GM12873 (cell line): Measurements from ENCODE around the gene LRBA.

Experiments used
- CTCF ChIP-seq: IDR thresholded peaks from 2 replicates; pipeline ENCODE4 v1.5.1; 2012; ENCODE audit warnings: low read depth, mild to moderate bottlenecking, moderate library complexity, low read length, control low read depth; ENCODE audit not compliant: insufficient read depth; ENCODE audit errors: missing control alignments

Gene LRBA

DNA sequence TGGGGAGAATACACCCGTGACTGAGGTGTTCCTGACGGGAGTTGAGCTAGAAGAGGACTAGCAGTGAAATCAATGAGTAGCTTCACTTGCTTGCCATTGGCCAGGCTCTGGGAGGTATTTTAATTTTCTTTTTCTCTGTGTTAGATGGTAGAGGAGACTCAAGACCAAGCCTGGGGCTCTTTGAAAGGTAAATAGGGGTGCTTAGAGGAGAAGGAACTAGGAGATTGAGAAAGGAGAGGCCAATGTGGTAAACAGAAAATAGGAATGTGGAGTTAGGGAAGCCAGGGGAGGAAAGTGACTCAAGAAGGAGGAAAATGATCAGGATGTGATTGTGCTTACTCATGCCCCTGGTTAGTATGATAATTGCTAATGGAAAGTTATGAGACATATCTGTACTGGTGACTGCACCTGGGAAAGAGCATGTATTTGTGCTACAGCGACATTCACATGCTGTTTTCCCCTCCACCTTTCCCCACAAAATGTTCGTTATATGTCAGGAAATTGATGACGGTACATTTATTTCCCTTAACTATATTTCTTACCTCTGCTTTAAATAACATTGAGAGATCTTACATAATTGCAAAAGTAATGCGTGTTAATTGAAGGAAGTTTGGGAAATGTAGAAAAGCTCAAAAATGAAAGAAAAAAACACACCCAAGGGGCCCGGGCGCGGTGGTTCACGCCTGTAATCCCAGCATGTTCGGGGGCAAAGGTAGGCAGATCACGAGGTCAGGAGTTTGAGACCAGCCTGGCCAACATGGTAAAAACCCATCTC is 16.9 kb upstream of the LRBA start:
- no peak for TF ChIP-seq CTCF

- no peak for TF ChIP-seq CTCF
These were observed 14.5 kb upstream of the LRBA start for GRCh38 chr4:151029537-151029936.

DNA sequence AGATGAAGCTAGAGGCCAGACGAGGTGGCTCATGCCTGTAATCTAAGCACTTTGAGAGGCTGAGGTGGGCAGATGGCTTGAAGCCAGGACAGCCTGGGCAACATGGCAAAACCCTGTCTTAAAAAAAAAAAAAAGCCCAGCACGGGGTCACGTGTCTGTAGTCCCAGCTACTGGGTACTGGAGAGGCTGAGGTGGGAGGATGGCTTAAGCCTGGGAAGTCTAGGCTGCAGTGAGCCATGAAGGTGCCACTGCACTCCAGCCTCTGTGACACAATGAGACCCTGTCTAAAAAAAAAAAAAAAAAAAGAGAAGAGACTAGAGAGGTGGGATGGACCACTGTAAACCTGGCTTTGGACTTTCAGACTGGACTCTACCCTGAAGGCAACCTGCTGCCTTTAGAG is 10.7 kb upstream of the LRBA start:
- TF ChIP-seq CTCF = no peak

GRCh38 chr4:151022586-151022985 is 7.5 kb upstream of the LRBA start:
- TF ChIP-seq CTCF = no peak

DNA sequence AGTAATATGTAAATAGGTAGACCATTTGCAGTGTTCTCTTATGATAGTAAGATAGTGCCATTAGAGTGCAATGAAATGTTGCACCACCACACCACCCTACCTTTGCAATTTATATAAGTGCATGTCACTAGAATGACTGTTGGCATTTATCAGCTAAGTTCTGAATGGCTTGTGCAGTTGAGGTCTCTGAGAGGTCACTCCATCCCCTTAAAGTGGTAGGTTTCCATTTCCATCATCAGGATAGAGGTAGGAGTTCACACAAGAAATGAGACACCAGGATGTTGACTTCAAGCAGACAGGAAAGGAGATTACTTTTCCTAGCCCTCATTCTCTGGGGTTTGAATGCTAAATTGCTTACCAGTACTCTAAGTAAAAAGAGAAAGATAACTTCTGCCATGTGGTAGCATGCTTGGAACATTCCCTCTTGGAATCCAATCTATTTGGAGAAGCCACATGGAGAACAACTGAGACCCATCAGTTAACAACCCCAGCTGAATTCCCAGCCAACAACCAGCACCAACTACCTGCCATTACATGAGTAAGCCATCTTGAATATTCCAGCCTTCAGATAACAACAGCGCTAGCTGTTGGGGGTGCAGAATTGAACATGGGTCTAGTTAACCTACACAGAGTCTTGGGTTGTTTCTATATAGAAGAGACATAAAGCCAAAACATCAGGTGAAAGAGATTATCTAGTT is 6.7 kb upstream of the LRBA start:
- no peak for TF ChIP-seq CTCF

DNA sequence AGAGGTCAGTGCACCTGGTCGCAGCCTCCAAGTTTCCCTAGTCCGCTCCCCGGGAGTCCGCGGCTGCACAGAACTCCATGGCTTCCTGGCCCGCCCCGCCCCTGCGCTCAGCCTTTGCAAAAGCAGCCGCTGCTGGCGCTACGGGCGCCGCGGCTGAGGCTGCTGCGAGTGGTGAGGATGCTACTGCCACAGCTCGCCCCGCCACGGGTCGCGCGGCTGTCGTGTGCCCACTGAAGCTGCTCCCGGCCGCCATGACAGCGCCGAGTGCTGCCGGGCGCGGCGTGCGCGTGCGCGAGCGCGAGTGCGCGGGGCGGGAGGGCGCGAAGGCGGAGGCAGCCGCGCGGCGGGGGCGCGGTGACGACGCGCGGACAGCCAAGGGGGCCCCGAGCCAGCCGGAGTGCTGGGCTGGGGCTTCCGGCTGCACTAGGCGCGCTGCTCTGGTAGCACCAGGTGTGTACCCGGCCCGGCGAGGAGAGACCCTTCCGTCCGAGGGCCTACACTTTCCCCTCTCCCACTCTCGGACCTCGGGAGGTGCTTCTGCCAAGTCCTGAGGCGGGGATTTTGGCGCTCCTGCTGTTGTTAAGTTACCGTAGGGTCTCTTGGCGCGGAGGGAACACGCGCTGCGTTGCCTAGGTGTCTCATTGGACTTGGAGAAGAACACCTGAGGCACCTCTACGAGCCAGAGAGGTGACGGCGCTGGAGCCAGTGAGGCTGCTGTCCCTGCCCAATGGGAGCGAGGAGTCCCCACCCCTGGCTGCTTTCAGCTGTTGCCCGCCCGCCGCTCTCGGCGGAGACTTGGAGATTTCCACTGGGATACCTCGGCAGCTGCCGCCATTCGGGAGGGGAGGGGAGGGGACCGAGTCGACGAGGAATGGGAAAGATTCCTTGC is 619 bp upstream of the LRBA start:
- no peak for TF ChIP-seq CTCF

DNA sequence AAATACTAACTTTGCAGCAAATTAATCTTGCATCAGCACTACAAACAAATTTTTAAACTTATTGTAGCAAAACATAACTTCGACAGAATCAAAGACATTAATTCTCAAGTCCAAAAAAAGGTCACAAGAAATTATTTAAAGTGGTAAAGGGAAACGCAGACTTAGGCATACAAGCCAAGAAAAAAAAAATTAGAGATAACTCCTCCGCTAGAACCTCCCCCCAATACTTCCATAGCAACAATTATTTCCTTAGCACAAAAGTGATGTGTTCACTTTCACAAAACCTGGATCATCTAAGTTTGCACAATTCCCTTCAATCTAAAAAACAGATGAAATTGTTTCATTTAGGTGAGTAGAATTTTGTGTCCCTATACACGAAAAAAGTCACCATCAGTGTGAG is 1.1 kb downstream of the LRBA start:
- TF ChIP-seq CTCF = no peak
